Kidney glomerular epithelial cell (primary cell): ENCODE data around the gene GPSM1.
A peak's percentile ranks its signal among the peaks of the same experiment; 100 is the strongest.
"Not testable (repeated sequence)": the region's sequence is repeated elsewhere in the genome, so short reads cannot be mapped to it uniquely, and the experiment has no call there.

Experiments used
- DNase-seq: peaks from one replicate; lab custom pipeline; 2025; lab: John Stamatoyannopoulos, UW

Gene GPSM1

GRCh38 chr9:136345281-136346156 lies 18.2 kb downstream of the GPSM1 start:
- DNase-seq = peak; percentile 15

DNA sequence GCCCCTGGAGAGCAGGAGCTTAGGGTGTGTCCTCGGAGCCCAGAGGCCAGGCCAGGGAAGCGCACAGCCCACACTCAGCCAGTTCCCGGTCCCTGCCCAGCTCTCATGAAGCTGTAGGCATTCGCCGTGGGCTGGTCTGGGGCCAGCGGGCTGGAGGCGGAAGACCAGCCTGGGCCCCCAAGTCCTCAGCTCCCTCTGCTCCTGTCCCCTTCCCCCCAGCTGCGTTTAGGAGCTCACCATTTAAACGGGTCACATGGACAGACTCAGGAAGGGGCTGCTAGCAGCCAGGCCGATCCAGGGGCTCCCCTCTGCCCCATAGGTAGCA lies 18.8 kb downstream of the GPSM1 start:
- DNase-seq = no peak

DNA sequence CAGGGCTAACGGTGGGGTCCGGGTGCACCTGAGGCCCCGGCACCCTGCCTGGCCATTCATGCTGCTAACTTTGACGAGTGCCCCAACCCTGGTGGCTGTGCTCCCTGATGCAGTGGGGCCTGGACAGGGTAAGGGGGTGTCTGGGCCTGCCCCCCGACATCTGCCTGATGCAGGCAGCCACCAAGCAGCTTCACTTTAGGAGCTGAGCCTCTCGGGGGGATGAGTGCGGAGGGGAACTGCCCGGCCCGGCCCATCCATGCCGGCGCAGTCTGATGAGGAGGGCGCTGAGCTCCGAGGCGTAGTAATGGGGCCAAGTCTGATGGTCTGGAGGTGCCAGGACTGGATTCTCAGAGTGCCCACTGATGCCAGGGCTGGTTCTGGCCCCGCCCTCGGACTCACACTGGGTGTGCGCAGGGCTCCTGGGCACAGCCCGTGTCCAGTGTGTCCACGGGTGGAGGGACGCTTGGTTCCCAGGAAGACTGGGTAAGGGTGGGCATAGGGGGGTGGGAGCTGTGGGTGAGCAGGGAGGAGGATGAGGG lies 19.7 kb downstream of the GPSM1 start:
- DNase-seq = no peak

GRCh38 chr9:136347472-136348256 lies 20.3 kb downstream of the GPSM1 start:
- DNase-seq = no peak

DNA sequence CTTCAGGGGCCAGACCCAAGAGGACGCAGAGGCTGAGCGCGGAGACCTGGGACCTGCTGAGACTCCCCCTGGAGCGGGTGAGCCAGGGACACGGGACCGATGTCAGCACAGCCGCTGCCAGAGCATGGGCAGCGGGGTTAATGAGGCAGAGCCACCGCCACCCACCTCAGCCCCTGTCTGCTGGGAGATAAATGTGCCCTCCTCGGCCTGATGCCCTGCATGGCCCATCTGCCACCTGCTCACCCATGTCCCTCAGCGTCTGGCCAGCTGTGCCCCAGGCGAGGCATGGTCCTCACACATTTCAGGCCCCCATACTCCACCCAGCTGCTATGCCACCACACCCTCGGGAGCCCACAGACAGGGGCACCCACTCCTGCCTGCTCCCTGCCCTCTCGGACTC lies 21.4 kb downstream of the GPSM1 start:
- DNase-seq = no peak

DNA sequence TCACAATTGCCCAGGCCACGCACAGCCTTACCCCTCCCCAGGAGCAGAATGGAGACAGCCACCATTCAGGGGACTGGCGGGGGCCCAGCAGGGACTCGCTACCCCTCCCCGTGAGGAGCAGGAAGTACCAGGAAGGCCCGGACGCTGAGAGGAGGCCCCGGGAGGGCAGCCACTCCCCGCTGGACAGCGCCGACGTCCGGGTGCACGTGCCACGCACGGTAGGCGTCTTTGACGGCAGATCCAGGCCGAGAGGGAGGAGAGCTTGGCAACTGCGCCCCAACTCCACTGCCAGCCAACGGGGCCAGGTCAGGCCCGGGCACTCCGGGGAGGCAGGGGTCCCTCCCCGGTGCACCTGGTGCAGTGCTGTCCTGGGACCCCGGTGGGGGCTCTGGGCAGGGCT lies 22.2 kb downstream of the GPSM1 start:
- no peak for DNase-seq

DNA sequence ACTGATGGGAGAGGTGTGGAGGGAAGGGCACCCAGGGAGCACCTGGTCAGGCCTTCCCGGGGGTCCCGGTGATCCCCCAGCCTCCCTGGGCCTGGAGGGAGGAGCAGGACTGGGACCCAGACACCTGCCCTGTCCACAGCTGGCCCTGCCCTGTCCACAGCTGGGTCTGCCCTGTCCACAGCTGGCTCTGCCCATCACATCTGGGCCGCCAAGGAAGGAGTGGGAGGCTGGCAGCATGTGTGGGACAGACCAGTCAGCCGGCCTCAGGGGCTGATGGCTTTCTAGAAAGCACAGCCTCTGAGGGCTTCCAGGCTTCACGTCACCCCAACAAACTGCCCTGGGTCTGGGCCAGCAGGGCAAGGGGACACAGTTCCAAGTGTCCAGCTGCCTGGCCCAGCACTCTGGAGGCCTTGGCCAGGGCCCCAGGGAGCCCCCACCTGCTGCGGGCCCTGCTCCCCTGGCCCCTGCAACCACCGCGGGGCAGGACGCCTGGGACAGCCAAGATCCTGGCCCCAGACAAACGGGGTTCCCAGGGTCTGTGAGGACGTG lies 24.0 kb downstream of the GPSM1 start:
- no peak for DNase-seq

- not testable (repeated sequence) for DNase-seq
Observed at GRCh38 chr9:136351868-136352267, 24.5 kb downstream of the GPSM1 start.

DNA sequence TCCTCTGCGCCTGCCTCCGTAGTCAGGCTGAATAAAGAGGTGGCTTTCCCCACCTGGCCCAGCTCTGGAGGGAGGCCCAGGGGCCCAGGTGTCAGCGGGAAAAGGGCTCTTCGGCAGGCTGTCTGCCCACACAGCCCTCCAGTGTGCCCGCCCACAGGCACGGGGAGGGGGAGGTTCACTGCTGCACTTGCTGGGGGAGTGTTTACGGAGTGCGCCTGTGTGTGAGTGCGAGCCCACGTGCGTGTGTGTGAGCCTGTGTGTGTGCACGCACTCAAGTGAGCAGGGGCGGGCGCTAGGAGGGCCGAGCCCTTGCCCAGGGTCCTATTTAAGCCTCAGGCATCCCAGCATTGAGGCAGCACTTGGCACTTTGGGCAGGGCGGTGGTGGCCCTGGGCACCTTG lies 25.3 kb downstream of the GPSM1 start:
- DNase-seq = no peak

- no peak for DNase-seq
Observed at GRCh38 chr9:136353088-136353487, 25.7 kb downstream of the GPSM1 start.

- DNase-seq = no peak
Observed at GRCh38 chr9:136353757-136354488, 26.6 kb downstream of the GPSM1 start.

- no peak for DNase-seq
Observed at GRCh38 chr9:136354592-136355085, 27.3 kb downstream of the GPSM1 start.

- no peak for DNase-seq
Observed at GRCh38 chr9:136355616-136356557, 28.5 kb downstream of the GPSM1 start.

DNA sequence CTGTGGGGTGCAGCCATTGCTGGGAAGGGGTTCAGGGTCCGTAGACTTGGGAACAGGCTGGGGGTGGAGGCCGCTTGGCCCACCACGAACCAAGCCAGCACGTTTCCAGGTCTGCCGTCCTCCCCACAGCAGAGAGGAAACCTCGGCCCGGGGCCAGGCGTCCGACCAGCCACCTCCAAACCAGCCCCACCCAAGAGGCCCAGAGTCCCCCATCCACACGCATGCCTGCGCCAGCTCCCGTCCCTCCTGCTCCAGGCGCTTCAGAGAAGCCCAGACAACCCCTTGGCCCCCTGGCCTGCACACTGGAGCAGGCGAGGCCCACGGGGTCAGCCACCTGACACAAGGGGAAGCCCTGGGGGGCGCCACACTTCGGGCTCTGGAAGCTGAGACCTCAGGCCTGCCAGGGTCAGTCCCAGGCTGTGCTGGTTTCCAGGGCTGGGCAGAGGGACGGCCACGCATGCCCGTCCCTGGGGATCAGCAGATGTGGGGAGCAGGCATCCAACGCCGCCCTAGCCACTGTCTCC lies 29.9 kb downstream of the GPSM1 start:
- DNase-seq = no peak

GRCh38 chr9:136358016-136358415 lies 30.7 kb downstream of the GPSM1 start:
- DNase-seq = no peak

DNA sequence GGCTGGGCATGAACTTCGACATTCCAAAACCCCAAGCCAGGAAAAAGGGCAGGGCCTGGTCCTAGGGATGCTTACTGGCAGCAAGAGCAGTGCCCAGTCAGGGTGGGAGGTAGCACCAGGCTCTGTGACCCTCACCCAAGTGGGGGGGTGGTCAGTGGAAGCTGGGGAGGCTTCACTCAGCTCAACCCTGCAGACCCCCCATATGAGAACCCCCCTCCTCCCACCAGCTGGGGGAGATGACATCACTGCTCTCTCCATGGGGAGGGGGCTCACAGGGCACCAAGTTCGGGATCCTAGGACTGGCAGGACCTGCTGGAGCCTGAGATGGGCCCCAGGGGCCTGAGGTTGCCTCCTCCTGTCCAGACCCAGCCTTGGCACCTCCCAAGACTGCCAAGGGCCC lies 31.5 kb downstream of the GPSM1 start:
- no peak for DNase-seq

- DNase-seq = no peak
Observed at GRCh38 chr9:136359774-136360718, 32.7 kb downstream of the GPSM1 start.

- no peak for DNase-seq
Observed at GRCh38 chr9:136361047-136361753, 33.9 kb downstream of the GPSM1 start.
